H4 (cell line): ENCODE measurements around the gene YIPF3. TPM values are rescaled to one million over a fixed set of nuclear protein-coding genes. Genes with fewer than 3 reads are reported as not detected.
"Not testable (repeated sequence)": the region's sequence is repeated elsewhere in the genome, so short reads cannot be mapped to it uniquely, and the experiment has no call there.

Source experiments
- DNase-seq: peaks from one replicate; pipeline ENCODE4 v3.0.0-alpha.2; 2015; ENCODE audit warnings: low spot score
- total RNA-seq: library from RNA; depleted of rRNA; stranded (reverse); fragments of >200 nt; shearing (Covaris generic); gene quantifications from 2 replicates; pipeline ENCODE4 v1.2.3, GENCODE V29; 2014

Gene YIPF3
- total RNA-seq, 1 experiment from 2014 or later: 188 TPM

- peak; percentile 76 for DNase-seq
Measured at GRCh38 chr6:43509984-43510826, 6.5 kb downstream of the YIPF3 start, which contains the start of gene LRRC73. Gene LRRC73 (minus strand): TSS chr6:43510346. CDS start chr6:43509785, 561 bp downstream.

DNA sequence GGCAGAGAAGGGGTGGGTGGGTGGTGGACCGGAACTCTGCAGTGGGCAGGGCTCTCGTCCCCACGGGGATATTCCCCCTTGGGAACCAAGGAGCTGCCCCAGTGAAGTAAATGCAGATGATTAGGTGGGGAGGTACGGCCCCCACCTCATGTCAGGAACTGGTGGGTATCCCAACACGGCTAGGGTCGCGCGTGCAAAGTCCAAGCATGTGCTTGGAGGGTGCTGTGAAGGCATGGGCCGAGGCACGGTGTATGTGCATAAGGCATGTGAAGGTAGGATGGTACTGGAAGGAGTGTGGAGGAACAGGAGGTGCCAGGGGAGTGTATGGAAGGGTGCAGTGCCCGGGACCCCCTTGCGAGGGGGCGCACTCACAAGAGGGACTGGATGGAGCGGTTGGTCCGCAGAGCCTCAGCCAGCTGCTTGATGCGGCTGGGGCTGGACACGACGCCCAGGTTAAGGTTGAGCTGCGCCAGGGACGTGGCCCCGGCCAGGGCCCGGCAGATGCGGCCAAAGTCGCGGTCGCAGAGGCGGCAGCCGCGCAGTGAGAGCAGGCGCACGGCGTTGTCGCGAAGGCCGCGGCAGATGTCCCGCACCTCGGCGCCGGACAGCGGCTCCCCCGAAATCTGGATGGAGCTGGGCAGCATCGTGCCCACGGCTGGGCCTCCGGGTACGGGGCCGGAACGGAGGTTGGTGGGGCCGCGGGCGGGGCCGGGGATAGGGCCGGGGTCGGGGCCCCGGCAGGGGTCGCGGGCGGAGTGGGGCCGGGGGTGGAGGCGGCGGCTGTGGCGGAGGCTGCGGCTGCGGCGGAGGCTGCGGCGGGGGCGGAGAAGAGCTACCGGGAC, 7.4 kb downstream of the YIPF3 start:
- DNase-seq: no peak

- no peak for DNase-seq
Measured at GRCh38 chr6:43508481-43509141, 8.1 kb downstream of the YIPF3 start.

GRCh38 chr6:43506667-43507471, 9.9 kb downstream of the YIPF3 start:
- DNase-seq: peak; percentile 76

DNA sequence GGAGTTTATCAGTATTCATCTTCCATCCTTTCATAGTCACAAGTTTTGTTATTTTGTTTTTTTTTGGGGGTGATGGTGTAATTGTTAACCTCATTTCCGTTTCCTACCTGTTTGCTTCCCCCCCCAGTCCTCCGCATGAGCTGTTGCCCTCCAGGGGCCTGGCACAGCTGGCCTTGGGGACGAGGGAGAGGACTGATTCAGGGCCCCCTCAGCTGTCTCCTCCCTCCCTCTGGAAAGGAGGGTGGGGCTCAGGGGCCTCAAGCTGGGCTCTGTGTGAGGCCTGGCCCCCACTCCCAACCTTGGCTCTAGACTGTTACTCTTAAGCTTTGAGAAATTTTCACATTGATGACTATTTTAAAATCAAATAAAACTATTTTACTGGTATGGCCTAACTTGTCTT, 10.6 kb downstream of the YIPF3 start:
- DNase-seq: no peak

DNA sequence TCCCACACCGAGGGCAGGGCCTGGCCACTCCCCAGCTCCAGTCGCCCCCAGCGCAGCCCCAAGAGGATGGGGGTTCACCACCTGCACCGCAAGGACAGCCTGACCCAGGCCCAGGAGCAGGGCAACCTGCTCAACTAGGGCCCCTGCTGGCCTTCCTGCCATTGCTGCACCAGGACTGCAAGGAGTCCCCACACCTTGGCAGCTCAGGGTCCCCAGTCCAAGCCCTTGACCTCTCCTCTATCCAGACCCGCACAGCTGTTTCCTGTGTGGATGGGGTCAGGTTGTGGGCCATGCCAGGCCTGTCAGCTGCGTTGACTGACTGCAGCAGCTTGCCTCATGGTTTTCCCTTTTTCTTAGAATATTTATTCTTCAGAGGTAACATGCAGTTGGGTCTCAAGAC, 11.0 kb downstream of the YIPF3 start:
- no peak for DNase-seq

GRCh38 chr6:43504756-43505593, 11.8 kb downstream of the YIPF3 start:
- no peak for DNase-seq

DNA sequence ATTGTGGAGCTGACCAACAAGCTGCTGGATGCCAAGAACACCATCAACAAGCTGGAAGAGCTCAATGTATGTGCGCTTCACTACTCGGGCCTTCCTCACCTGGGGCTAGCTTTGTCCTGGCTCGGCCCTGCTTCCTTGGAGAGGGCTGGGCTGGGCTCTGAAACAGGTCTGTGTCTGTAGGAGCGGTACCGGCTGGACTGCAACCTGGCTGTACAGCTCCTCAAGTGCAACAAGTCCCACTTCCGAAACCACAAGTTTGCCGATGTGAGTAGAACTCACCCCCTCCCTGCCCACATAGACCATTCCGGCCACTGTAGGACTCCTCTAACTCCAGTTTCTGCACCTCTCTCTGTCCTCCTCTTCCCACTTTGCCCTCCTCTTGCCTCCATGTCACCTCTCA, 13.3 kb downstream of the YIPF3 start:
- no peak for DNase-seq

DNA sequence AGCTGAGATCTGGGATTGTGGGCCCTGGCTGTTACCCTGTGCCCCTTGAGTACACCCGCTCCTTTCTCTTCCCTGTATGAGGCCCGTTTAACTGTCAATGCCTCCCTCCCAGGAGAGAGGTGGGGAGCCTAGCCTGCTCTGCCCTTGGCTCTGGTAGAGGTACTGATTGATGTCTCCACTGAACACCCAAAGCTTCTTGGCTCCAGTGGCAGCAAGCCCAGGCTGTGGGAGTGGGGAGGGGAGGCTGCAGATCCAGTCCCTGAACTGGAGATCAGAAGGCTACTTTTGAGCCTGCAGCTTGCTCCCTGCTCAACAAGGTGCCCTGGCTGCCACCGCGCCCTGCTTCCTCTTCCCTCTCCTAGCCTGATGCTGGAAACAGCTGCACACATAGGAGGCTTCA, 14.1 kb downstream of the YIPF3 start:
- no peak for DNase-seq

DNA sequence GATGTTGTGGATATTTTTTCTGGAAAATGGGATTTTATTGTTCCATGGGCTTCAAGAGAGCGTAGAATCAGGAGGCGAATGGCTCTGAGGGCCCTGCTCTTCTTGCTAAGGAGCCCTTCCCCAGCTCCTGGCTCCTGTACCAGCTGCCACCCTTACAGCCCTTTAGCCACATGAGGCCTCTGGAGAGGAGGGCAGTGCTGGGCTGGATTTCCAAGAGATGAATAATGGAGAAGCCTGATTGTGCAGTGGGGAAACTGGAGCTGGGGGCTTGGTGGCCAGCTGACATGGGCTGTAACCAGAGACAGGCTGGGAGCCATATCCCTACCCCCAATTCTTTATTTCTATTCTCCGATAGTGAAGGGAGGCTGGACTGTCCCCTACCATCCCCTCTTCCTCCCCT, 15.8 kb downstream of the YIPF3 start:
- no peak for DNase-seq

GRCh38 chr6:43499028-43499815, 17.5 kb downstream of the YIPF3 start:
- DNase-seq: no peak

- DNase-seq: not testable (repeated sequence)
Measured at GRCh38 chr6:43498291-43498690, 18.4 kb downstream of the YIPF3 start.

- DNase-seq: no peak
Measured at GRCh38 chr6:43497689-43498088, 19.0 kb downstream of the YIPF3 start.

GRCh38 chr6:43497129-43497396, 19.7 kb downstream of the YIPF3 start:
- no peak for DNase-seq

- no peak for DNase-seq
Measured at GRCh38 chr6:43496370-43497128, 20.2 kb downstream of the YIPF3 start.

- peak; percentile 69 for DNase-seq
Measured at GRCh38 chr6:43495409-43495941, 21.3 kb downstream of the YIPF3 start.

DNA sequence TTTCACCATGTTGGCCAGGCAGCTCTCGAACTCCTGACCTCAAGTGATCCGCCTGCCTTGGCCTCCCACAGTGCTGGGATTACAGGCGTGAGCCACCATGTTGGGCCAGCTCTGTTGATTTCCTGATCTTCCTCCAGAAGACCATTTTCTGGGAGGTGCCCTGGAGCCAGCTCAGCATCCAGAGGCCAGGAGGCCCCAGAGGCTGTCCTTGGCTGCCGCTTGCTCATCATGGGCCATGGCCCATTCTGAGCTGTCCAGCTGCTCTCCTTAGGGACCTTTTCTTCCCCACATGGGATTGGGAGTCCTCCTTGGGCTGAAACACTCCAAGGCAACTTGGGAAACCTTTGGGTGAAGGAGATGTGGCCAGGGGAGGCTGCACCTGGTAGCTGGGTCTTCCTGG, 22.0 kb downstream of the YIPF3 start:
- DNase-seq: no peak

DNA sequence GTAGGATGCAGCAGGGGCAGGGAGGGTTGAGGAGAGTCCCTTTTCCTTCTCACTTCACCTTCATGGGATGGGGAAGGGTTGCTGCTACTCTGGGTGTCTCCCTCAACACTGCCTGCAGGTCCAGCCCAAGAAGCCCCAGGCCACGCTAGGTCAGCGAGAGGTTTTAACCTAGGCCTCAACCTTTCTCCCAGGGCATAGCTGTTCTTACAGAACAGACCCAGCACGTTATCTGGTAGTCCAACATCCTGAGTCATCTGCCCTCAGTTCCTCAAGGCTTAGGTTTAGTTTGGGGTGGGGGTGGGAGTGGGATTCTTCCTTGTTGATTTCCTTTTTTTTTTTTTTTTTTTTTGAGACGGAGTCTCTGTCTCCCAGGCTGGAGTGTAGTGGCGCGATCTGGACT, 22.4 kb downstream of the YIPF3 start:
- no peak for DNase-seq

DNA sequence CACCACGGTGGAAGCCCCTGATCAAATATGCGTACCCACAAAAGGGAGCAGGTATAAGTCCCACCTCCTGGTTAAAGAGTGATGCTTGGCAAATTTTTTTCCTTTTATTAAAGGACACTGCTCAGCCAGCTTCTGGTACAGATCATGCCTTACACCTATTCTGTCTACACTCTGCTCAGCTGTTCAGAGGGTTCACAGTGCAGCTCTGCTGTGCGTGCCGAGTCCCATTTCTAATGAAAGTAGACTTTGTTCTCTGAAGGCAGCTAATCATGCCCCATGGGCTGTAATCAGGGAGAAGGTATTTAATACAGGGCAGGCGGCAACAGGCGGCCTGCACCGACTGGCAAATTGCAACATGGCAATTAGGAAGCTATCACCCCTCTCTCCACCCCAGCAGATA, 22.9 kb downstream of the YIPF3 start:
- no peak for DNase-seq
